Sciatic nerve (tissue), 2 donors: ENCODE data around the gene ALDH1B1. TPM values are rescaled to one million over a fixed set of nuclear protein-coding genes. Genes with fewer than 3 reads are reported as not detected.
"Not testable (repeated sequence)": the region's sequence is repeated elsewhere in the genome, so short reads cannot be mapped to it uniquely, and the experiment has no call there.

ENCODE experiments used
- ATAC-seq: fragments of 200-7000 bp; cut with Tn5 transposase; one replicate; pipeline ENCODE4 v1.9.1; 2020; ENCODE audit warnings: mild to moderate bottlenecking, moderate library complexity
- DNase-seq: peaks from one replicate; pipeline ENCODE4 v3.0.0-alpha.2; 2020; ENCODE audit warnings: low spot score
- intact Hi-C: fragments of 100-400 bp; cut with DNase I; formaldehyde crosslinking; loops from one replicate; pipeline ENCODE4 v1.14.2; 2022
- total RNA-seq: library from RNA; stranded (reverse); fragmentation: NEBNext Ultra II Directional; extraction: Animal tissue kit (Norgen Biotek cat#: 25700); gene quantifications from one replicate; pipeline ENCODE4 v1.2.1, GENCODE V29; 2021
- donor health status: DM: no; HTN: no; CAD: no.
- donor health status: DM: no; HTN: no; CAD: no.

The ALDH1B1 gene
- total RNA-seq, 1 donor from 2014 or later: 9.3 TPM

DNA sequence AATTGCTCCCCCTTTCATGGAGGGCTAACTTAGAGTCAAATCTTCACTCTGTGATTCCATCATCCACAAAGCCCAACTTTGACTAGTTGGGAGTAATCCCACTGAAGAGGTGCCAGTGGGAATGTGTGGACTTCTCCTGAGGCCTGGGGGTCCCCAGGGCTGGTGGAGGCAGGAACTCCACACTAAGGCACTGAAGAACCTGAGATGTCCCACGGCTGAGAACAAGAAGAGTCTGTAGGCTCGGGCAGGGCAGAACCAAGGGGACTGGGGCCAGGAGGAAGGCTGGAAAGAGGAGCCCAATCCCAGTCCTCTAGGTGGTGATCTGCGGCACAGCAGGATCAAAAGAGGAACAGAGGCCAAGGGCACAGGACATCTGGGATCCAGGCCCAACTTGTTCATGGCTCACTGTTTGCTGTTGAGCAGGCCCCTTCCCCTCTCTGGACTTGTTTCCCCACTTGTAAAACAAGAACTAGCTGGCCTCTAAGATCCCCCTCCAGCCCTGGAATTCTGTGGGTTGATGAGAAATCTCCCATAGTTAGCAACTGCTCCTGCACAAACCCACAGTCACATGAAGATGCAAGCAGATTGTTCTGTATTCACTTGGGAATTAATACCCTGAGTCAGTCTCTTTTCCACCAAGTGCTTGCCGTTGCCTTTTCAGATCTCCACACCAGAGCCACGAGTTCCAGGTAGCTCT, 32.7 kb upstream of the ALDH1B1 start:
- intact Hi-C loops: loop anchor here (2.0 to 10.0 kb wide), 3 partner anchors 21 to 615 kb away; no protein-coding TSS in a partner anchor
- DNase-seq (no peak), ATAC-seq (no peak)

- ATAC-seq (no peak), DNase-seq (no peak)
- intact Hi-C loops: loop anchor here (10.0 kb wide), 1 partner anchor 616 kb away; no protein-coding TSS in a partner anchor
Observed at GRCh38 chr9:38360839-38361472, 31.5 kb upstream of the ALDH1B1 start.

- no peak for DNase-seq
- intact Hi-C loops: loop anchor here (10.0 kb wide), 1 partner anchor 617 kb away; no protein-coding TSS in a partner anchor
- ATAC-seq: no peak
Observed at GRCh38 chr9:38361473-38361850, 31.0 kb upstream of the ALDH1B1 start.

DNA sequence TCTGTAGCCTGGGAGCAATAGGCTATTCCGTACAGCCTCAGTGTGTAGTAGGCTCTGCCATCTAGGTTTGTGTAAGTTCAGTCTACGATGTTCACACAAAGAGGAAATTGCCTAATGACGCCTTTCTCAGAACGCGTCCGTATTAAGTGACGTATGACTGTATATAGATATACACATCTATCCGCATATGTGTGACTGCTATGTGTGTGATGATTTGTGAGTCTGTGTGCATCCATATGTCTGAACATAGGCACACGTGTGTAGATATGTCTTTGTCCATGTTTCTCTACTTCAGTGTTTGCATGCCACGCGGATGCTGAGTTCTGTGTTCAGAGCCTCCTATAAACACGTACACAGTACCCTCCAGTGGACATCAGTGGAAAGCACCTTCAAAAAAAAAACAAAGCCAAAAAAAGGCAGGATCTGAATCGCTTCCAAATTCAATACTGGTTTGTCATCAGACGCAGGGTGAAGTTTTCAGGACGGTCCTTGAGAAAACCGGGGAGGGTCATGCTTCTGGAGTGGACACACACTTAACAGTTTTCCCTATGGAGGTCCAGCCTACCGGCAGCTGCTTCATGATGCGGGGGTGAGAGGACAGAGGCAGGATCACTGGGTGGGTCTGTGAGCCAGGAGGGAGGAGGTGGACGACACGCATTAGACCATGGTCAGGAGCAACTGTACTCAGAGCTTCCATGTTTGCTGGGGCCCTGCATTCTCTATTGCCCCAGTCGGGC, 29.5 kb upstream of the ALDH1B1 start:
- DNase-seq (no peak), ATAC-seq (peak; percentile 88)

GRCh38 chr9:38363589-38363925, 28.9 kb upstream of the ALDH1B1 start:
- ATAC-seq (no peak), DNase-seq (no peak)
- intact Hi-C loops: loop anchor here (10.0 kb wide), 1 partner anchor 619 kb away; no protein-coding TSS in a partner anchor

More for the DNA sequence above, 29.5 kb upstream of the ALDH1B1 start:
- intact Hi-C loops: loop anchor here (10.0 kb wide), 1 partner anchor 618 kb away; no protein-coding TSS in a partner anchor

DNA sequence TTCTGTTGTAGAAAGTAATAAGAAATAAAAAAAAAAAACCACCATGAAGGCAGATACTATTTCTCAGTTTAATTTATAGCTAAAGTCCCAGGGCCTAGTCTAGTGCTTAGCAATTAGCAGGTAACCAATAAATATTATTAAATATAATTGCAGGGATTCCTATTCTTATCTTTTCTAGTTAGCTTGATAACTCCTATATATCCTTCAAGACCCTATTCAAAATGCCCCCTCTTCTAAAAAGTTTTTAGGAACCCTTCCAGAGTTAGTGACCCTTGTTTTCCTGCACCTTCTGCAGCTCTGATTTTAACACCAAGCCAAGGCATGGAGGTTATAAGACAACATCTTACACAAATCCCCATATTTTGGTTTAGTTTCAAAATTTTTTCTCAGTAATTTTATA, 24.6 kb upstream of the ALDH1B1 start:
- DNase-seq: no peak
- intact Hi-C loops: loop anchor here (10.0 kb wide), 1 partner anchor 623 kb away; no protein-coding TSS in a partner anchor
- no peak for ATAC-seq

DNA sequence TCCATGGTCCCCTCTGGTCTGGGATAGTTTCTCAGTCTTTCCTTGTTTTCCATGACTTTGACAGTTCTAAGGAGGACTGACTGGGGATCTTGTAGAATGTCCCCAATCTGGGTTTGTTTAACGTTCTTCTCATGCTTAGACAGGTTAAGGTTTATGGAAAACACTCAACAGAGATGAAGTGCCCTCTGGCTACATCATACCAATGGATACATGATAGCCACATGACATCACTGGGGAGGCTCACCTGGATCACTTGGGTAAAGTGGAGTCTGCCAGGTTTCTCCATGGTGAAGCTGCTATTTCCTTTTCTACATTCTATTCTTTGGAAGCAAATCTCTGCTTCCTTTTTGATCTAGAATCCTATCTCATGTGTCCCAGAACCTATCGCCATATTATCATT, 23.8 kb upstream of the ALDH1B1 start:
- no peak for ATAC-seq
- intact Hi-C loops: loop anchor here (10.0 kb wide), 1 partner anchor 624 kb away; no protein-coding TSS in a partner anchor
- DNase-seq: no peak

GRCh38 chr9:38370176-38370575, 22.3 kb upstream of the ALDH1B1 start:
- ATAC-seq: no peak
- DNase-seq: no peak
- intact Hi-C loops: no loop called here

DNA sequence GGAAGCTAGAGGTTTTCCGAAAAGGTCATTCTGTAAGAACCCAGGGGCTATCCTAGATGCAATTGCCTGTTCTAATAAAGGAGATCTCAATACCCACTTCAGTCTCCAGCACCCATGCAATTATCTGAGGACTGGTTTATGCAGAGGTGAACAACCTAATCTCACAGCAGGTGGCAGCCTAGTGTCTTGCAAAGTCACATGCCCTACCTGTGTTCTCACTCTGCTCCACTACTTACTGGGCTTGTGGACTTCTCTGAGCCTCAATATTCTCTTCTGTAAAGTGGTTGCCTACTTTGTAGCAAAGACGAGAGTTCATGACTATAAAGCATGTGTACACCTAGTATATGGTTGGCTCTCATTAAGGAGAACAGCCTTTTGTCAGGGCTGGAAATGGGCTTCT, 21.0 kb upstream of the ALDH1B1 start:
- DNase-seq: no peak

GRCh38 chr9:38372762-38373619, 19.5 kb upstream of the ALDH1B1 start:
- intact Hi-C loops: no loop called here
- no peak for ATAC-seq
- DNase-seq: no peak

More for the DNA sequence above, 21.0 kb upstream of the ALDH1B1 start:
- ATAC-seq: no peak
- intact Hi-C loops: no loop called here

- ATAC-seq: no peak
- DNase-seq: no peak
- intact Hi-C loops: no loop called here
Observed at GRCh38 chr9:38373679-38374078, 18.8 kb upstream of the ALDH1B1 start.

GRCh38 chr9:38374847-38375571, 17.5 kb upstream of the ALDH1B1 start:
- DNase-seq: no peak
- ATAC-seq: no peak
- intact Hi-C loops: no loop called here

GRCh38 chr9:38375572-38375963, 16.9 kb upstream of the ALDH1B1 start:
- ATAC-seq (no peak), DNase-seq (no peak)
- intact Hi-C loops: no loop called here

- ATAC-seq (no peak), DNase-seq (no peak)
- intact Hi-C loops: no loop called here
Observed at GRCh38 chr9:38376021-38376670, 16.4 kb upstream of the ALDH1B1 start.

GRCh38 chr9:38377336-38378083, 15.0 kb upstream of the ALDH1B1 start:
- DNase-seq, intact Hi-C loops: not testable (repeated sequence)

GRCh38 chr9:38380230-38380871, 12.2 kb upstream of the ALDH1B1 start:
- ATAC-seq (no peak), DNase-seq (no peak)
- intact Hi-C loops: no loop called here

More at GRCh38 chr9:38377336-38378083, 15.0 kb upstream of the ALDH1B1 start:
- ATAC-seq: not testable (repeated sequence)
